ENCODE data around the gene C1orf87. TPM values are rescaled to one million over a fixed set of nuclear protein-coding genes. Genes with fewer than 3 reads are reported as not detected.

The C1orf87 gene
- total RNA-seq, 4 donors from 2014 or later, result 0.40 TPM; not detected in 3

- intact Hi-C loops (cut with DNase I; ENCODE audit: low total_unique reads), result no loop called here
- TF ChIP-seq EP300 (IDR thresholded peaks at IDR 0.05; ENCODE audit: low read depth) (no peak), POLR2A (IDR thresholded peaks at IDR 0.05) (no peak), POLR2AphosphoS5 (IDR thresholded peaks at IDR 0.05) (no peak), CTCF (IDR thresholded peaks at IDR 0.05) (no peak)
- in situ Hi-C loops (cut with MboI; ENCODE audit: low pct_ligation_motif_present in 1 of 4, low pct_unique_long_range_greater_than_20kb in 1 of 4, low sequenced_read_pairs in 3 of 4), result loop anchor here in 3 of 4 donors (25.0 kb wide), 3 partner anchors 776 to 1876 kb away; no protein-coding TSS in a partner anchor
- DNase-seq, result no peak
- Histone ChIP-seq H3K9me3 (no peaks in the 10 kb centered on the region), H3K27ac (no peak overlapping the region), H3K27me3 (no peaks in the 10 kb centered on the region), H3K4me1 (peaks cover 0 to 3% (median 0%) of the 10 kb centered on the region in 4 donors), H3K36me3 (no peaks in the 10 kb centered on the region), H3K4me3 (no peak overlapping the region)
- WGBS, 2 donors (ENCODE audit: low coverage in 1 of 2), result 85% methylated on average over 8 of the region's 8 CpGs; no CpG with 5 or more reads in 1 of the 2 donors
These were observed 87.6 kb downstream of the C1orf87 start for GRCh38 chr1:59985911-59986515.

- TF ChIP-seq POLR2A (IDR thresholded peaks at IDR 0.05) (no peak), POLR2AphosphoS5 (IDR thresholded peaks at IDR 0.05) (no peak), CTCF (IDR thresholded peaks at IDR 0.05) (no peak), EP300 (IDR thresholded peaks at IDR 0.05; ENCODE audit: low read depth) (no peak)
- H3K4me3 ChIP-seq, result no peak overlapping the region
- H3K36me3 ChIP-seq, result no peaks in the 10 kb centered on the region
- H3K27ac ChIP-seq, result no peak overlapping the region
- intact Hi-C loops (cut with DNase I; ENCODE audit: low total_unique reads) (loop anchor here (5.0 kb wide), 1 partner anchor 1063 kb away; no protein-coding TSS in a partner anchor), in situ Hi-C loops (cut with MboI; ENCODE audit: low pct_ligation_motif_present in 1 of 4, low pct_unique_long_range_greater_than_20kb in 1 of 4, low sequenced_read_pairs in 3 of 4) (loop anchor here in 3 of 4 donors (25.0 kb wide), 3 partner anchors 783 to 1883 kb away; no protein-coding TSS in a partner anchor)
- no peaks in the 10 kb centered on the region for H3K9me3 ChIP-seq
- H3K4me1 ChIP-seq, result peaks cover 0 to 8% (median 0%) of the 10 kb centered on the region in 4 donors
- no peak for DNase-seq
- no peaks in the 10 kb centered on the region for H3K27me3 ChIP-seq
- WGBS, 2 donors (ENCODE audit: low coverage in 1 of 2), result 86 to 96% methylated on average over 5 of the region's 5 CpGs
These were observed 93.9 kb downstream of the C1orf87 start for GRCh38 chr1:59979666-59980065.

- no peak for TF ChIP-seq CTCF (IDR thresholded peaks at IDR 0.05)
- TF ChIP-seq EP300 (IDR thresholded peaks at IDR 0.05; ENCODE audit: low read depth), result no peak
- TF ChIP-seq POLR2AphosphoS5 (IDR thresholded peaks at IDR 0.05), result no peak
- no peaks in the 10 kb centered on the region for H3K9me3 ChIP-seq
- in situ Hi-C loops (cut with MboI; ENCODE audit: low pct_ligation_motif_present in 1 of 4, low pct_unique_long_range_greater_than_20kb in 1 of 4, low sequenced_read_pairs in 3 of 4), result loop anchor here in 3 of 4 donors (25.0 kb wide), 3 partner anchors 784 to 1884 kb away; no protein-coding TSS in a partner anchor
- no peaks in the 10 kb centered on the region for H3K36me3 ChIP-seq
- no peak overlapping the region for H3K27ac ChIP-seq
- no peaks in the 10 kb centered on the region for H3K27me3 ChIP-seq
- peaks cover 0 to 8% (median 0%) of the 10 kb centered on the region in 4 donors for H3K4me1 ChIP-seq
- H3K4me3 ChIP-seq, result no peak overlapping the region
- intact Hi-C loops (cut with DNase I; ENCODE audit: low total_unique reads), result loop anchor here (5.0 kb wide), 1 partner anchor 1064 kb away; no protein-coding TSS in a partner anchor
- WGBS, 2 donors (ENCODE audit: low coverage in 1 of 2), result 84 to 87% methylated on average over 2 of the region's 2 CpGs
- no peak for DNase-seq
These were observed 95.1 kb downstream of the C1orf87 start for GRCh38 chr1:59978511-59978910.

- Histone ChIP-seq H3K36me3 (no peaks in the 10 kb centered on the region), H3K4me1 (peaks cover 0 to 8% (median 0%) of the 10 kb centered on the region in 4 donors), H3K9me3 (no peaks in the 10 kb centered on the region), H3K27me3 (no peaks in the 10 kb centered on the region), H3K27ac (no peak overlapping the region), H3K4me3 (no peak overlapping the region)
- intact Hi-C loops (cut with DNase I; ENCODE audit: low total_unique reads), result loop anchor here (5.0 kb wide), 1 partner anchor 1064 kb away; no protein-coding TSS in a partner anchor
- no peak for TF ChIP-seq POLR2AphosphoS5 (IDR thresholded peaks at IDR 0.05)
- TF ChIP-seq EP300 (IDR thresholded peaks at IDR 0.05; ENCODE audit: low read depth), result no peak
- no peak for TF ChIP-seq CTCF (IDR thresholded peaks at IDR 0.05)
- TF ChIP-seq POLR2A (IDR thresholded peaks at IDR 0.05), result no peak
- in situ Hi-C loops (cut with MboI; ENCODE audit: low pct_ligation_motif_present in 1 of 4, low pct_unique_long_range_greater_than_20kb in 1 of 4, low sequenced_read_pairs in 3 of 4), result loop anchor here in 3 of 4 donors (25.0 kb wide), 3 partner anchors 784 to 1884 kb away; no protein-coding TSS in a partner anchor
- WGBS, 2 donors (ENCODE audit: low coverage in 1 of 2), result 40 to 56% methylated on average over 1 of the region's 1 CpG
- no peak for DNase-seq
These were observed 95.5 kb downstream of the C1orf87 start for GRCh38 chr1:59978026-59978425.

Measured in transverse colon (tissue), 4 donors.